ENCODE measurements around the gene TENM4. TPM values are rescaled to one million over a fixed set of nuclear protein-coding genes. Genes with fewer than 3 reads are reported as not detected.

Gene TENM4
- polyA plus RNA-seq, 1 of the 3 experiments (the other 2 are of a cell fraction) = 16.7 TPM

DNA sequence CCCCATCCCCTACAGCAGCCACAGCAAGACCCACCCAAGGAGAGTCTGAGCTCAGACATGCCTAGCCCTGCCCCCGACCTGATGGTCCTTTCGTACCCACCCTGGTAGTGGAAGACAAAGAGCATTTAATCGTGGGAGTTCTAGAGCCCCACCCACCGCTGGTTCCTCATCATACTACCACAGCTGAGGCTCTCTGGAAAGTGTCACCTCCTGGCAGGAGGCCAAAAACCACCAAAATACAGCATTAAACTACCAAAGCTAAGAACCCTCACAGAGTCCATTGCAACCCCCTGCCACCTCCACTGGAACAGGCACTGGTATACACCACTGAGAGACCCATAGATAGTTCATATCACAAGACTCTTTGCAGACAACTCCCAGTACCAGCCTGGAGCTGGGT lies 311.1 kb downstream of the TENM4 start:
- POLR2A ChIA-PET = no interaction called here
- WGBS (ENCODE audit: low lambda C conversion rate) = 78% methylated on average over 4 of the region's 4 CpGs
- H3K9ac ChIP-seq = no peak overlapping the region

More for the DNA sequence above, 311.1 kb downstream of the TENM4 start:
- no peak overlapping the region for H3K27ac ChIP-seq (ENCODE audit: low read depth in 2 of 2, low read length in 1 of 2)
- H3K36me3 ChIP-seq (replicated peaks in 1 of 2; ENCODE audit: control insufficient read depth in 1 of 2, insufficient read depth in 2 of 2, low read length in 1 of 2) = no peaks in the 10 kb centered on the region
- no peaks in the 10 kb centered on the region for H3K27me3 ChIP-seq (ENCODE audit: insufficient read depth)
- no peak for DNase-seq
- H3K9me2 ChIP-seq = no peaks in the 10 kb centered on the region
- no peaks in the 10 kb centered on the region for H3K4me1 ChIP-seq (ENCODE audit: control insufficient read depth in 1 of 2, insufficient read depth in 2 of 2, low read depth in 1 of 2, low read length in 1 of 2)
- H3K79me2 ChIP-seq (ENCODE audit: insufficient read depth) = no peaks in the 10 kb centered on the region
- no peak overlapping the region for H2AFZ ChIP-seq (ENCODE audit: low read depth)
- no peak overlapping the region for H3K4me3 ChIP-seq (ENCODE audit: low read depth in 2 of 2, low read length in 1 of 2)
- H3F3A ChIP-seq (replicated peaks; ENCODE audit: insufficient read depth) = no peaks in the 10 kb centered on the region
- H3K4me2 ChIP-seq = no peak overlapping the region
- H3K9me3 ChIP-seq = no peaks in the 10 kb centered on the region; the same call in 1 of the 2 replicates
- H4K20me1 ChIP-seq (ENCODE audit: insufficient read depth) = no peaks in the 10 kb centered on the region
- CTCF ChIA-PET = interaction anchor here (1.1 kb wide), 1 partner anchor 65 kb away, joined by 3 read pairs; no protein-coding TSS in a partner anchor
- TF ChIP-seq USF2 (IDR thresholded peaks at IDR 0.05; ENCODE audit: borderline replicate concordance, low read depth, low read length) (no peak), EP300 (IDR thresholded peaks at IDR 0.05; ENCODE audit: borderline replicate concordance in 1 of 2, low read depth in 1 of 2, low read length in 1 of 2) (no peak), SIN3A (IDR thresholded peaks at IDR 0.05; ENCODE audit: borderline replicate concordance, low read depth, low read length) (no peak), RCOR1 (IDR thresholded peaks at IDR 0.05; ENCODE audit: low read length) (no peak), RXRA (IDR thresholded peaks at IDR 0.05; ENCODE audit: borderline replicate concordance, low read depth) (no peak), NFIC (IDR thresholded peaks at IDR 0.05; ENCODE audit: borderline replicate concordance) (no peak), MAX (IDR thresholded peaks at IDR 0.05; ENCODE audit: low read depth) (no peak), RFX5 (IDR thresholded peaks at IDR 0.05; ENCODE audit: low read length) (no peak), NRF1 (IDR thresholded peaks at IDR 0.05; ENCODE audit: low read depth, low read length) (no peak), POLR2AphosphoS5 (IDR thresholded peaks at IDR 0.05; ENCODE audit: low read depth, low read length) (no peak), CTCF (IDR thresholded peaks at IDR 0.05) (no peak)
- TF ChIP-seq, protein P1, sequence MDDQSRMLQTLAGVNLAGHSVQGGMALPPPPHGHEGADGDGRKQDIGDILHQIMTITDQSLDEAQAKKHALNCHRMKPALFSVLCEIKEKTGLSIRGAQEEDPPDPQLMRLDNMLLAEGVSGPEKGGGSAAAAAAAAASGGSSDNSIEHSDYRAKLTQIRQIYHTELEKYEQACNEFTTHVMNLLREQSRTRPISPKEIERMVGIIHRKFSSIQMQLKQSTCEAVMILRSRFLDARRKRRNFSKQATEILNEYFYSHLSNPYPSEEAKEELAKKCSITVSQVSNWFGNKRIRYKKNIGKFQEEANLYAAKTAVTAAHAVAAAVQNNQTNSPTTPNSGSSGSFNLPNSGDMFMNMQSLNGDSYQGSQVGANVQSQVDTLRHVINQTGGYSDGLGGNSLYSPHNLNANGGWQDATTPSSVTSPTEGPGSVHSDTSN (IDR thresholded peaks at IDR 0.05) = no peak

Data from SK-N-SH (cell line).